Left forelimb (tissue), 1 donor: Measurements from ENCODE around the gene CALN1.
"Not testable (repeated sequence)": the region's sequence is repeated elsewhere in the genome, so short reads cannot be mapped to it uniquely, and the experiment has no call there.

Source experiments
- DNase-seq: peaks from one replicate; pipeline ENCODE4 v3.0.0-alpha.2; 2018; ENCODE audit warnings: low spot score

CALN1 gene

GRCh38 chr7:71864130-71864529 lies 548.0 kb downstream of the CALN1 start:
- no peak for DNase-seq

- no peak for DNase-seq
Measured at GRCh38 chr7:71860572-71860971, 551.6 kb downstream of the CALN1 start.

- no peak for DNase-seq
Measured at GRCh38 chr7:71857338-71857737, 554.8 kb downstream of the CALN1 start.

GRCh38 chr7:71854546-71855397 lies 557.4 kb downstream of the CALN1 start:
- no peak for DNase-seq

GRCh38 chr7:71851776-71852498 lies 560.2 kb downstream of the CALN1 start:
- DNase-seq: no peak

- no peak for DNase-seq
Measured at GRCh38 chr7:71846160-71846559, 566.0 kb downstream of the CALN1 start.

- no peak for DNase-seq
Measured at GRCh38 chr7:71843676-71844075, 568.5 kb downstream of the CALN1 start.

- no peak for DNase-seq
Measured at GRCh38 chr7:71842786-71843185, 569.4 kb downstream of the CALN1 start.

- no peak for DNase-seq
Measured at GRCh38 chr7:71842381-71842780, 569.8 kb downstream of the CALN1 start.

GRCh38 chr7:71835056-71835455 lies 577.1 kb downstream of the CALN1 start:
- DNase-seq: no peak

GRCh38 chr7:71829515-71829914 lies 582.6 kb downstream of the CALN1 start:
- no peak for DNase-seq

- DNase-seq: no peak
Measured at GRCh38 chr7:71828361-71828760, 583.8 kb downstream of the CALN1 start.

- DNase-seq: no peak
Measured at GRCh38 chr7:71826141-71826540, 586.0 kb downstream of the CALN1 start.

- no peak for DNase-seq
Measured at GRCh38 chr7:71824006-71824760, 588.0 kb downstream of the CALN1 start.

- not testable (repeated sequence) for DNase-seq
Measured at GRCh38 chr7:71822406-71822805, 589.7 kb downstream of the CALN1 start.

- DNase-seq: no peak
Measured at GRCh38 chr7:71817916-71818315, 594.2 kb downstream of the CALN1 start.

- no peak for DNase-seq
Measured at GRCh38 chr7:71808115-71808514, 604.0 kb downstream of the CALN1 start.

- no peak for DNase-seq
Measured at GRCh38 chr7:71804256-71804655, 607.9 kb downstream of the CALN1 start.

GRCh38 chr7:71801976-71802375 lies 610.2 kb downstream of the CALN1 start:
- no peak for DNase-seq

- DNase-seq: no peak
Measured at GRCh38 chr7:71800321-71800720, 611.8 kb downstream of the CALN1 start.

- no peak for DNase-seq
Measured at GRCh38 chr7:71795410-71795809, 616.7 kb downstream of the CALN1 start.

- DNase-seq: no peak
Measured at GRCh38 chr7:71793251-71793650, 618.9 kb downstream of the CALN1 start.

GRCh38 chr7:71787513-71787912 lies 624.6 kb downstream of the CALN1 start:
- no peak for DNase-seq
